Measurements from ENCODE around the gene CFAP46.

- TF ChIP-seq CTCF (IDR thresholded peaks at IDR 0.05) (no peak), POLR2A (IDR thresholded peaks at IDR 0.05) (no peak)
Observed at GRCh38 chr10:132770061-132771021, 172.0 kb downstream of the CFAP46 start.

Data from uterus (tissue), 2 donors.